GM19239 (cell line): ENCODE data around the gene DCN.
A peak's percentile ranks its signal among the peaks of the same experiment; 100 is the strongest.

ENCODE experiments used
- DNase-seq: peaks from one replicate; pipeline ENCODE4 v3.0.0; 2011; ENCODE audit warnings: low spot score; ENCODE audit not compliant: insufficient read length
- FAIRE-seq: peaks from 2 replicates; lab custom pipeline; 2011; peaks lifted over from hg19 to GRCh38; lab: Jason Lieb, UNC

DCN gene

DNA sequence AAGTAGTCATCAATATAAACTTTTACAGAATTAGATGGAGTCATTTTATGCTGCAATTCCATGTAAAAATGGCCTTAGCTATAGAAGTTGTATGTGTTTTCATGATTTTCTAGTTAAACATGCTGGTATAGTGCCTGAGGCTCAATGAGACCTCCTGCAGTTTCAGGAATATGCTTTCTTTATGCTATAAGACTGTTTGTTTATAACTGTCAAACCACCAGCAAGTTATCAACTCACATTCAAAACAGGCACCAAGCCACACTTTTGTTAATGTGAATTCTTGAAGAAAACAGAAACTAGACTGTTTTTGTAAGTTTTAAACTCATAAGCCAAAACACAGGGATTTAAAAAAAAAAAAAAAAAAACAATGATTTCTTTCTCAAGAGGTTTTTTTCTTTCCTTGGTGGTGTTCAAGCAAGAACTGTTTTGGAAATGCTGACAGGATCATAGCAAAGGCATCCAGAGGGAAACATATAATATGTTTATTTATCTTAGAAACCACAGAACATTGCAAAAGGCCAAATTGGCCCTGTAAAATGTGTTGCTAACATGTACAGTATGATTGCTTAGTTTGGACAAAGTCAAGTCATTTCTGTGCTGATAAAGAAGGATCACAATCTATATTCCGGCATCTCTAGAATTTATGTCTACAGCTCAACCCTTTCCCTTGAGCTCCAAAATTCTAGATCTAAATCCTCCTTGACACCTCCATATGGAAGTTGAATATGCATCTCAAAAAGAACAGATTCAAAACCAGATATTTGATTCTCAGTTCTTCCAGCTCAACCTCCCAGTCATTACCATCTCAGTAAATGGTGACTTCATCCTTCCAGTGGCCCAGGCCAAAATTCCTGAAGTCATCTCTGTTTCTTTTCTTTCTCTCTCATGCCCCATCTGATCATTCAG is 42.3 kb downstream of the DCN start:
- DNase-seq: no peak
- no peak for FAIRE-seq

DNA sequence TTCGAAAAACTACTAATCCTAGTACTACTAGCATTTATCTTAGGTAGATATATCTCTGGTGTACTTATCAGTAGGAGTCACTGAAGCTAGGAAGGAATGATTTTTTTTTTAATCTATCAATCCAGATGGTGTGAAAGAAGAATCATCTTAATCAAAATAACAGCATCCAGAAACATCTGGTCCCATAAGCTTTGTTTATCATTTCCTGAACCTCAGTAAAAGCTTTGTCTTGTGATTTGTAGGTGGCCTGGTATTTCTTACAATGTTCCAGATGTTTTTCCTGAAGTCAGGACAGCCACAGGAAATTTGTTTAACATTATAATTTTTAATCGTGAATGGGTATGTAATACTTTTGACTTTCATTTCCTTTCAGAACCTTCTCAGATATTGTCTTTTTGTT is 43.3 kb downstream of the DCN start:
- FAIRE-seq: no peak
- no peak for DNase-seq

DNA sequence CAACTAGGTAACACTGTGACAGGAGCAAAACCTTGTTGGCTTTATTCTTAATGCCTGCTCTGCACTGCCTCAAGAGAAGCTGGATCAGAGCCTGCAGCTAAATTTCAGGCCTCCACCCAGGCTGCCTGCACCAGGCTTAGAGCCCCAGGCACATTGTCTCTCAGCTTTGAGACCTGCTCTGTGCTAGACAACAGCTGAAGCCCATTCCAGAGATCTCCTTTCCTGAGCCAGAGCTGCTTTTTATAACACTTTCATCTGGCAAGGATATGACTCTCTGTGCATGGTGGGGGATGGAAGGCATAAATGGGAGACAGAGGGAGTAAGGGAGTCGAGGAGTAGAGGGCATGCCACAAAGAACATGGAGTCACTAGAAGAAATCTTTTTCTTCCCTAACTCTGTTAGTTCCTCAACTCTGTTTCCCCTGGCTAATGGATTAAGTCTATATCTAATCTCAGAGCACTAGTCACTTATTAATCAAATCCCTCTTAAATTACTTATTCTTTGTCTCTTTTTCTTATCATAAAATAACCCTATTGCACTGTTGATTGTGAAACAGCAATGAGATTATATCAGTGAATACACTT is 44.2 kb downstream of the DCN start:
- DNase-seq (no peak), FAIRE-seq (no peak)

DNA sequence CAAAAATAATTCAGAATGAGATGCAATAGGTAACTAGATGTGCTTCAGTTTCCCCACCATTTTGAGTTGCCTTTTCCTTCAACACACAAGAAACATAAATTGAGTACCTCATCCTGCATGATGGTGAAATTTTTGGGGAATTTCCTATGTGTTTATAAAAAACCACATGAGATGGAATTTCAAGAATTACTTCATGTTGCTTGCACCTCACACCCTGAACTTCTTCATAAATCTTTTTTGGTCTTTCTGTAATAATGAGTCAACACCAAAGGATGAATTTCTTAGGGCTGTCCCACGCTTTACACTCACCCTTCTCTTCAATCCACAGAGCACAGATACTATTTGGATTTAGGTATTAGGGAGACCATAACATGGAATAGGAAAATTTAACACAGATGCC is 48.7 kb downstream of the DCN start:
- FAIRE-seq (no peak), DNase-seq (no peak)

DNA sequence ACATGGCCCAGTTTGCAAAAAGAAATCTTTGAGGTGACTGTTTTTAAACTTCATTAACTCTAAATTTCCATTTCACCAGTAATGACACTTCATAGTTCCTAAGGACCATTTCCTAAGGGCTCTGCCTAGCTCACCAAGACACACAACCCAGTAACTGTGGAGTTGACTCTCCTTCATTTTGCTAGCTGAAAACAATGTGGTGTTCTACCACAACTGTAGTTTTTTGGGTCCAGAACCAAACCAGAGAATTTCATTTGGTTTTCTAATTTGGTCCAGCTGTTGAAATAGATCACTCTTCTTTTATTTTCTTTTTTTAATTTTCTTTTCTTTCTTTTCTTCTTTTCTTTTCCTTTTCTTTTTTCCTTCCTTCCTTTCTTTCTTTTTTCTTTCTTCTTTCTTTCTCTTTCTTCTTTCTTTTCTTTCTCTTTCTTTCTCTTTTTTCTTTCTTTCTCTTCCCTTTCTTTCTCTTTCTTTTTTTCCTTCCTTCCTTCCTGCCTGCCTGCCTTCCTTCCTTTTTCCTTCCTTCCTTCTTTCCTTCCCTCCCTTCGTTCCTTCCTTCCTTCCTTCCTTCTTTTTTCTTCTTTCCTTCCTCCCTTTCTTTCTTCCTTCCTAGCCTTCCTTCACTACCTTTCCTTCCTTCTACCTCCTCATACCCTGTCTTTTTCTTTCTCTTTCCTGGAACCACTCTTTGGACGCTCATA is 52.8 kb downstream of the DCN start:
- FAIRE-seq (no peak), DNase-seq (no peak)

DNA sequence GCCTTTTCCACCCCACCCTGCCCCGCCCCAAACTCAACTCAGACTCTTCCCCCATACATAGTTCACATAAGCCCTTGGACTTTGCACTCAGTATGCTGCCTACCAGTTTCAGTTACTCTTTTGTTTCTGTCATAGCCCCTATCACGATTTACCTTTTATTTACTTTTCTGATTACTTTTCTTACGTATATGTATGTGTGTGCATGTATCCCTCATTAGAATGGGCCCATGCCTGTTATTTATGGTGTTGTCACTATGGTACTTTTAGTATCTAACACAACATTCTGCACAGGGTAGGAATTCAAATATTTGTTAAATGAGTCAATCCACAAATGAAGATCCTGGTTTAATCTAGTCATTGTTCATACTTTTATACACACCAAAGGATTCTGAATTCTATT is 54.9 kb downstream of the DCN start:
- FAIRE-seq (no peak), DNase-seq (no peak)

DNA sequence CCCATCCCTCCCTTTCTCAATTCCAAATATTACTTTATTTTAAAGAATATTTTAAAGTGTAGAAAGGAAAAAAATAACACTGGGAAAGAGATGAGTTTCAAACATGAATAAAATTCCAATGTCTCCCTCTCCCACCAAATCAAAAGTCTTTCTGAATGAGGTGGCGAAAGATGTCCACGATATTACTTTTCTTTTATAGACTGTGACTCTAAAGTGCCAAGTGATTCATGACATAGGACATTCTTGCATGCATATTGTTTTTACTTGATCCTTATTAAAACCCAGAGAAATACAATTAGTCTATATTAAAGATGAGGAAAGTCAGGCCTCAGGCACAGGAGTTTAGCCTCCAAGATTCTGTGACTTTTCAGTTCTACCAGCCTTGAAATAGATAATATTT is 55.3 kb downstream of the DCN start:
- no peak for DNase-seq
- no peak for FAIRE-seq

DNA sequence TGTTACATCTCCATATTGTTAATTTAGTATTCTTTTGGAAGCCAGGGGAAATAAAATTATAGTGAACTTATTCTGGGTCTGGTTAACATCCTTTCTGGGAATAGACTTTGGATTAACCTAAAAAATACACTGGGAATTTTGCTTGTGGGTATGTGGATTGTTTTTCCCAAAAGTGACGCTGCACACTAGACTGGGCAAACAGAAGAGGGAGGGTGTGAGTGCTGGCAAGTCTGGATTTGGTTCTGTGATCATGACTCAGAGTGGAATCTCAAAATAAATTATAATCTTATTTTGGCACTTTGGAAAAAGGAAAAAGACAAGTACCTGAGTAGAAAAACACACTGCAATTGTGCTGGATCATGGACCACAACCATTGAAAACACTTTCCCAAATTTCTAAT is 56.1 kb downstream of the DCN start:
- DNase-seq (no peak), FAIRE-seq (no peak)

DNA sequence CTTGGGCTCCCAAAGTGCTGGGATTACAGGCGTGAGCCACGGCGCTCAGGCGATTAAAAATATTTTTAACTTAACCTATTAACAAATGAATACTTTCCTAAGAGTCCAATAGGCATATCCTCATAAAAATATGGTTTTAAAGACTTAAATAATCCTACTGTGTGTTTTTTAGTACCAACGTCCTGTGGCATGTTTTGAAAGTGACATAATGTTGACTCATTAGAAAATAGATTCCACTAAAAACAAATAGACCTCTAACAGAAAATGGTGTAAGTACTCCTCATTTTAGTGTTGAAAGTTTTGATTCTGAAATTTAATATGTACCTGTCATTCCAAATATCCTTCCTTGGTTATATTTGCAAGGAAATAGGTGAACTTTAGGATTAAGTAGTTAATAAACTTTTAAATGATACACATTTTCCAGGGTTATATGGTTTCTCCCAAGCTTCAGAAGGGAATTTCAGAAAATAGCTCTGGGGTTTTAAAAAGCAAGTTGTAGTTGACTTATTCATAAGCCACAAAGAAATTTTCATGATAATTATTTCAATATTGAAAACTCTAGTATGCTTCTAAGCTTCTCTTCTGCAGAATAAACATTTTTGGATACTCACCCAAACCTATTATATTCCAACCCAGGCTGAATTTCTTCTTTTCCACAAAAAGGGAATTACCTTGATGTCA is 59.2 kb downstream of the DCN start:
- DNase-seq: no peak
- FAIRE-seq: no peak

DNA sequence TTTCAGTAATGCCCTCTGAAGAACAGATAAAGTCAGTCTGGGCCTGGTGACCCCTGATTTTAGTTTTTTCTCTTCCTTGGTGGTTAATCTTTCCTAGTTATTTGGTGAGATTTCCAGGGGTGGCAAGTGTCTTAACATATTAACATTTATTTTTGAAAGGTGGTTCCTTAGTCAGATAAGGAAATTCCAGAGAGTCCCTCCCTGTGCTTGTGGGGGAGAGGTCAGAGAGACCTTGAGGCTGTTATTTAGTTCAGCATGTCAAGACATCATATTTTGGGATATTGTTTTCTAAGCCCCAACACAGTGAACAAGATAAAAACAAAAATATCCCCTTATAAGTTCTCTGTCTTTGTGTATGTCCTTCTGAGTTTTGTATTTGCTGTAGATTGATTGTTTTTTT is 61.8 kb downstream of the DCN start:
- FAIRE-seq (no peak), DNase-seq (no peak)

DNA sequence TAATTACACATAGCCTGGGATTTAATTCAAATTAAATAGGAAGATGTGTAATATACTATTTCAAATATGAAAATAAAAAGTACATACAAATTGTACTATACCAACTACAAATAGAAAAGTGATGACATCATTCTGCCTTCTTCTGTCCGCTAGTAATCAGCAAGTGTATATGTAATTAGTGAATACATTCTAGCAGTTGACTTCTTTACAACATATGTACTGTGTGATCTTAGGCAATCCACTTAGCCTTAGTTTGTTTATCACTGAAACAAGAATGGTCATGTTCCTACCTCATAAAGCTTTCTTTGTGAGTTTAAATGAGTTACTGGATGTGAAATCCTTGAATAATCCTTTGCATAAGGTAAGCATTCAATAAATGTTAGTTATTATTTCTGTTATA is 63.5 kb downstream of the DCN start:
- FAIRE-seq (no peak), DNase-seq (no peak)

DNA sequence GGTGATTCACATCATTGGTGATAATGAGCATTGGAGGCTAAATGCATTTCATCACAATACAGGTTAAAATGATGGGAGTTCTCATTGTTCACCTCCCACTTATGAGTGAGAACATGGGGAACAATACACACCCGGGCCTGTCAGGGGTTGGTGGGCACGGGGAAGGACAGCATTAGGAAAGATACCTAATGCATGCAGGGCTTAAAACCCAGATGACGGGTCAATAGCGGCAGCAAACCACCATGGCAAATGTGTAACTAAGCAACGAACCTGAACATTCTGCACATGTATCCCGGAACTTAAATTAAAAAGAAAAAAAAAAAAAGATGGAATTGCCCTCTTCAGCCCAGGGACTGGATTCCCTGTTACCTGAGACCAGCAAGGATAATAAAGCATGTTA is 69.0 kb downstream of the DCN start:
- DNase-seq (no peak), FAIRE-seq (no peak)

DNA sequence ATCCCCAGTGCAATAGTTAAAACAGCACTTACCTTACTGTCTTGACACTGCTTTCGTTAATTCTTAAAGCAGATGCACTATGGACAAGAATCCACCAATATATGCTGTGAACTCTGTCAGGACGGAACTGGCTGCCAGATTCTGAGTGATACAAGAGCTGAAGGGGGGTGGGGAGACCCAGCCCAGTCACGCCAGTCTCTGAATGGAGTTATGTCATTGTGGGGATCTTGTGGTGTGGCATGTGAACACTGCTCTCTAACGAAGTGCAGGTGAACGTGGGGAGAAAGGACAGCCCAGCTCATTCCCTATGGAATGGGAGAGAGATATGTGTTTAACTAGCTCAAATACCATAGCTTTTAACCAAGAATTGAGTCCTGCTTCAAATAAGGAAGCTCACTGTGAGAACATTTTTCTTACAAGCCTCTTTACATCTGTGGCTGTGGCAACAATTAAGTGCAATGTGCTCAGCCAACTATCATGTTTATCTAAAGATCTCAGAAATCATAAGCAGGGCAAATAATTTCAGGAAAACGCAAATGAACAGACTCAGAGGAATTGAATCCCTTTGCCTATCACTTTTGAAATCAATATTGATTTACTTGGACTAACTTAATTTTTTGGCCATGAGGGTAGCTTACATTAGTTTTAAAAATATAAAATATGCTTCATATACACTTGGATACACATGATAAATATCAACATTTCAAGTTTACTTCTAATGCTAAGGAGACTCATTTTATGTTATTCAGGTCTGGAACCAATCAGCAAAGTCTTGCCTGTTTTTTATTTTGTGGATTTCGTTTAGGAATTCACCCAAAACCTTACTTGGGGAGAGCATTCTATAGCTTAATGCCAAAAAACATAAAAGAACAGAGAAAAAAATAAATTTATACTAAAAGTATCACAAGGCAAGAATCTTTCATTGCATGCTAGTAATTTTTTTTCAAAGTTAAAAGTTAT is 71.0 kb downstream of the DCN start, which contains the start of gene LUM:
LUM (minus strand) TSS at position 129 of the 960 bp plus-strand sequence. CDS start 2,515 bp downstream, outside the sequence.
- DNase-seq (no peak), FAIRE-seq (no peak)

DNA sequence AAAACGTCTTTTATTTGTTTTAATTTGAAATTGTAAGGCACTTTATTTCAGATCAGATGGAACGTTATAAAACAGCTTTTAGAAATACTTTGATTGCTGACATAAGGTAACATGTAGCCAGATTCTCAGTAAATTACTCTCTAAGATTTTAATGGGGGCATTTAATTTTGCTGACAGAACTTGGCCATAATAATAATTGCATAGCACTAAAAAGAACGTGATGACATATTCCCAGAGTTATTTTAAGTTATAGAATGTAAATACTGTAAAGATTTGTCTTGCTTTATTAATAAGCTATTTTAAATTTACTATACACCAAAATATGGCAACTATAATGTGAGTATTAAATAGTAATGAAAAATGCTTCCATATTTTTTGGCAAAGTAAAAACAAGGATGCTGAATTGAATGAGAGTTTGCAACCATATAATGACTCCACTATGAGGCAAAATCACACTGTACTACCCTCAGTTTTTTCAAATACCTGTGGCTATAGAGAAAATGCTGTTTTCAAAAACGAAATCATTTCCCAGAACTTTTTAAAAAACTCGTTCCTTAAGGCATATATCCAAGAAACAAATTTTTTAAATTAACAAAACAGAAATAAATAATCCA is 72.2 kb downstream of the DCN start:
- FAIRE-seq (no peak), DNase-seq (no peak)

DNA sequence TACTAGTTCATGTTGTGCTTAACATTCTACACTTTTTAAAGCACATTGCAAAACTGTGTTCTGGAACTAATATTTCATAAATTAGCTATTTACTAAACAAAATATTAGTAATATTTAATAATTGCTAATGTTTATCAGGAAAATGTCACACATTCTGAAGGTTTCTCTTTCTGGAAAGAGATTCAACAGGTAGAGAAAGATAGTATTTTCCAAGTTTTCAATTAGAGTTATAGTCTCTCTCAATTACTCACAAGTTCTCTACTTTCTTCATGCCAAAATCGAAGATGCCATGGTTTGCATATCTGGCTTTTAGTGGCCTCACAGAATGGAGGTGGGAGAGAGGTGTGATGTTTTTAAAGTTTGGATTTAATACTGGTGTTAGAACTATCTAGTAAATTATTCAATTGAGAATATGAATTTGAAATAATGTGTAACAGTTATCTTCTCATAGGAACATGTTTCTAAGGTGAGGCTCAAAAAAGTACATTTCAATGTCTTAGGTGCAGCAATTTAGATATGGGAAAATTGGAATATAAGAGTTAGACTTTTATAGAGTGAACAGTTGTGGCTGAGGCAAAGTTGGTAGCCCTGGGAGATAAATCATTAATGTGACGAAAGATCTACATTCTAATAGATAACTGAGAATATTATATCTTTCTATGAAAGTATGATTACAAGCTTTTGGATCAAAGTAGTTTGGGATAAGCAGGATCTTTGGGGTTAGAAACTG is 72.9 kb downstream of the DCN start:
- no peak for DNase-seq
- FAIRE-seq: no peak

DNA sequence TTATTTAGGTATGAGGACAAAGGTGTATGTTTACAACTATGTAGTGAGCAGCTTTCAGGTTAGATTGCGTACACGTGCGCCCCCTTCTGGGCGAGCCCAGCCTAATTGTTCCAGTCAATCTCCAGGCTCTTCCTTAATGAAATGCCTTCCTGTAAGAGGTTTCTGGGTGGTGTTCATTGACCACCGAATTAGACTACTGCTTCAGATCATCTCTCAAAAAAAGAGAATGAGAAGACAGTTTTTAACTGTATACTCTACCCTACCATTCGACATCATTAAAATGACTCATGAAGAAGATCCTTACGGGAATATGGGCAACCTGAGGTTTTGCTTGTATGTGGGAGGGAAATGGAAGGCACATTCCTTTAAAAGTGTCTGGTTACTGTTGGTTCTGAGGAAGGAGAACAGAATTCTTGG is 73.5 kb downstream of the DCN start:
- DNase-seq: no peak

DNA sequence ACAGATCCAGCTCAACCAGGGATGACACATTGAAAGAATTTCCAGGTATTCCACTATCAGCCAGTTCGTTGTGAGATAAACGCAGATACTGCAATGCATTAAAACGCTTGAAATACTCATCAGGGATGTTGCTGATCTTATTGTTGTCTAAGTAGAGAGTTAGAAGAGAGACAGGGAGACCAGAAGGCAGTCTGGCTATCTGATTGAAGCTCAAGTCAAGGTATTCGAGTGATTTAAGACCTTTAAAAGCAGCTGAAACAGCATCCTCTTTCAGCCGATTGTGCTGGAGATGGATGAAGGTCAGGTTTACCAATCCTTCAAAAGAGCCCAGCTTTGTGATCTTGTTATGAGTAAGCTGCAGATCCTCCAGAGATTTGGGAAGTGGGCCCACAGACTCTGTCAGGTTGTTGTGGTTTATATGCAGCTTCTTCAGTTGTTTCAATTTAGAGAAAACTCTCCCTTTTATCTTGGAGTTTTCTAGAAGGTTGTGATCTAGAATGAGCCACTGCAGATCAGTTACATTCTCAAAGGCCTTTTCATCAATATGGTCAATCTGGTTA is 74.3 kb downstream of the DCN start:
- DNase-seq (no peak), FAIRE-seq (no peak)

More for the DNA sequence above, 73.5 kb downstream of the DCN start:
- peak; percentile 44 for FAIRE-seq

DNA sequence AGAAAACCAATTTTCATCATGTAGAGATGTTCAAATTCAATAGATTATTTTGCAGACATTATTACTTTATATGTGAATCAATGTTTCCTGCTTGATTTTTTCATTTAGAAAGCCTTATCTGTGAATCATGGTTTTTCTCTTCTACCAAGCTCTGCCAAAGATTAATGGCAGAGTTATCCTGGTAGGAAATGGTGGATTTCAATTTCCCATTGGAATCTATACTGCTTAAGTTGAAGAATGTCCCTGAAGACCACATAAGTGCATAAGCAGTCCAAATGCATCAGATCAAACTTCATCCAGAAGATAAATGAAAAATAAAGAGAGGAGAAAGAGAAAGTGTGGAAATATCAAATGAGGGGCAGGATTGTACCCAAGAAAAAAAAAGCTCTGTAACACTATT is 76.3 kb downstream of the DCN start:
- no peak for FAIRE-seq
- no peak for DNase-seq
